Measurements from ENCODE around the gene KIF16B.

KIF16B gene

DNA sequence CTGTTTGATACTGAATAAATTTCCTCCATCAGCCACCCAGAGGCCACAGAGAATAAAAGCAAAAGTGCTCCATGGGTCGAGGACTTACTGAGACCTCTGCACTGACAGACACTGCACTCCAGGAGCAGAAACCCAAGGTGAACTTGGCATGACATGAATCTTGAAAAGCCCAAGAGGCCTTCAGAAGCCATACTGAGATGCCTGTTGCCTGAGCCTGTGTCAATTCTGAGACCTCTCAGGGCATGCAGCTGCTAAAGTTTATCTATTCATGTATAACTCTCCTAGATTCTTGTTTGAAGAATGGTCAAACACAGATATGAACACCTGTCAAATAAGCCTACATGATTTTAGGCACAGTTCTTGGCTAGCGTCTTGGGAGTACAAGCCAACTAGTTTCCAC, 145.7 kb downstream of the KIF16B start:
- DNase-seq: no peak

DNA sequence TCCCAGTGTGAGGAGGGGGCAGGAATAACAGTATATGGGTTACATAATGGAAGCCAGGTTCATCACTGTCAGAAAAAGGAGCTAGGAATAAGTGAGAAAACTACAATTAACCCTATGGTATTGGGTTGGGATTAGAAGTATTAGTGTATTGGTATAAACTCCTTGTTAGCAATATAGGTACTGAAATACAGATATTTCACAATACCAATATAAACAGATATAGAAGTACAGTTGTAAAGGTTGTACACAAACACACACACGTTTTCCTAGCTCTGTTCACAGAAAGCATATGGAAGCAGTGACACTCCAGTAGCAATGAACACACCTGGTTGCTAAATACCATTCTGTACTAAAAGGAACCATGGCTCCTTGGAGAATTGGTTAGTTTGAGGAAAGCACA, 148.5 kb downstream of the KIF16B start:
- DNase-seq: no peak

DNA sequence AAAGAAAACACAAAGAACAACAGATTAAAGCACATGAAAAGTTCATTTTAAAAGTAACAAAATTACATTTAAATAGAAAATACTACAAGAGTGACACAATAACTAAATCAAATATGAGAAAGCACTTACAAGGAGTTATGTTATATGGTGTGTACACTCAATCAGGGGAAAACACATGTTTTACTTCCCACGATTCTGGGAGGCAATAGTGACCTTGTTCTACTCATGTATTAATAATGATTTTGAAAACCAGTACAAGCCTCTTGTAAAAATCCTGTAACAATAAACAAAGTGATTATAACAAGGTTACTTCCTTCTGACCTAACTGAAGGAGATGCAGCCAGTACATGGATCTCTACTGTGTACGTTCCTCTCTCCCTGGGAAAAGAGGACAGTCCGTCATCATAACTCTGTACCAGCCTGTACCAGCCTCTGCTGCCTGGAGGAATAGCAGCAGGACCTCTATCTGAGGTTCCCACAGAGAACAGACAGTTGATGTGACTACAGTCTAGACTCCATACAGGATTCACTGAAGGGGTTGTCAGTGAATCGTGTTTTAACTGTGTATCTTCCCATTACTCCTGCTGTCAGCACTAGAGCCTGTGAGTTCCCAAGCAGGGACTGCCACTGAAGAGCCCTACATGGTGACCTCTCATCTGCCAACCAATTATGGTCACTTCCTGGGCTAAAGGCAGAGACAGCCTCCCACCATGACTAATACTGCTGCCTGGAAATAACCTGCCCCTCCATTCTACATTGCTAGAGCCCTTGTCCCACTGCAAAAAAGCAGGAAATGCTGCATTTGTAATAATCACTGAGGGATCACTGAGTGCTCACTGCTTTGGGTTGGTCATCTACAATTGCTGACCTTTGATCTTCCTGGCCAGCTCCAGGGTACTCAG, 149.7 kb downstream of the KIF16B start:
- DNase-seq: no peak

DNA sequence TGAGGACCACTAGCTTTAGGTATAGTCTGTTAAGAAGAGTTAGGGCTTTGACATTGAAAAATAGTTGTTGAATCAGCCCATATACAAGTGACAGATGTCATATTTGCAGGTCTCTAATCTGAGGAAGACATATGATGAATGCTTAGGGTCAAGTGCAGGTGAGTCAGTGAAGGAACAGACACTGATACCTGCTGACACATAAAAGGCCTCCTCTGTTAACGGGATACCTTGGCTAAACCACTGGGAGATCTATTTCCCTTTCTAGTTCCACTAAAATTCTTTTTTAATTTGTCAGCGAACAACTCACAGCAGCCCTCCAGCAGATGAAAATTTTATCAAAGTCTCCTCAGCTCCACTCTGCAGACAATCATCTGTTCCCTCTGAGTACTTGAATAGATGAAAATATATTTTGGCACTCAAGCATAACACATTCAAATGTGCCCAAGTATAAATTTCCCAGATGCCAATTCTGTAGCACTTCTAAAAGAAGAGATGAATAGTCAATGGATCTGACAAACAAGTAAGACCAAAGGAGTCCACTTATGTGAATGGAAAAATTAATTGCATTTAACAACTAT, 154.0 kb downstream of the KIF16B start:
- no peak for DNase-seq

DNA sequence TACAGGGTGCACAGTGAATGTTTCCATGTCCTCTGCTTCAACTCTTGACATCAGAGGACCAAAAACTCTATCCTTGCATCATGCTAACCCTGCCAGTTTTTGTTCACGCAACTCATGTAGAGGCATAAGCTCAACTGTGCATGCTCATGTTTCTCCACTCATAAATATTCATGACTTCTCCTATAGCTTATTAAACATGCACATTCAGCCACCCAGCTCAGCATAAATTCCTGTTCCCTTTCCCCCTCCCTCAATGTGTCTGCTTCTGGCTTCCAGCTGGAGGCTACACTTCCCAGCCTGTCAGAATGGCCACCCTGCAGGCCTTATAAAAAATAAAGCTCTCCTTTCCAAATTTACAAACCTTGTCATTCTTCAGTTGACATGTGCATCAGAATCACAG, 154.6 kb downstream of the KIF16B start:
- no peak for DNase-seq

DNA sequence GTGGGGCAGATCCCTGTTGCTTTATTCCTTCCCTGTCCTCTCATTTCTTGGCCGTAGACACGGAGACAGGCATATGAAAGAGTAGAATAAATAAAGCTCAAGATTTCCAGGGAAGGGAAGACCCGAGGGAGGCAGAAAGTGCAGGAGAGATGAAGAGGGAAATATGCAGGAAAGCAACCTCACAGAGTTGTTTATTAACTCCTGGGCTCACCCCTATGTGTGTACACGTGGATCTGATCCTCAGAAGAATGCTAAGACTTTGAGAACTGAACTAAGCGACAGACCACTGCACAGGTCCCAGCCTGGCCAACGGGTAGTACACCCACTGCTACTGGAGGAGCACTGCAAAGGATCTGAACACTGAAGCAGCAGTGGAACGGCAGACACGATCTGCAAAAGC, 156.2 kb downstream of the KIF16B start:
- DNase-seq: no peak

DNA sequence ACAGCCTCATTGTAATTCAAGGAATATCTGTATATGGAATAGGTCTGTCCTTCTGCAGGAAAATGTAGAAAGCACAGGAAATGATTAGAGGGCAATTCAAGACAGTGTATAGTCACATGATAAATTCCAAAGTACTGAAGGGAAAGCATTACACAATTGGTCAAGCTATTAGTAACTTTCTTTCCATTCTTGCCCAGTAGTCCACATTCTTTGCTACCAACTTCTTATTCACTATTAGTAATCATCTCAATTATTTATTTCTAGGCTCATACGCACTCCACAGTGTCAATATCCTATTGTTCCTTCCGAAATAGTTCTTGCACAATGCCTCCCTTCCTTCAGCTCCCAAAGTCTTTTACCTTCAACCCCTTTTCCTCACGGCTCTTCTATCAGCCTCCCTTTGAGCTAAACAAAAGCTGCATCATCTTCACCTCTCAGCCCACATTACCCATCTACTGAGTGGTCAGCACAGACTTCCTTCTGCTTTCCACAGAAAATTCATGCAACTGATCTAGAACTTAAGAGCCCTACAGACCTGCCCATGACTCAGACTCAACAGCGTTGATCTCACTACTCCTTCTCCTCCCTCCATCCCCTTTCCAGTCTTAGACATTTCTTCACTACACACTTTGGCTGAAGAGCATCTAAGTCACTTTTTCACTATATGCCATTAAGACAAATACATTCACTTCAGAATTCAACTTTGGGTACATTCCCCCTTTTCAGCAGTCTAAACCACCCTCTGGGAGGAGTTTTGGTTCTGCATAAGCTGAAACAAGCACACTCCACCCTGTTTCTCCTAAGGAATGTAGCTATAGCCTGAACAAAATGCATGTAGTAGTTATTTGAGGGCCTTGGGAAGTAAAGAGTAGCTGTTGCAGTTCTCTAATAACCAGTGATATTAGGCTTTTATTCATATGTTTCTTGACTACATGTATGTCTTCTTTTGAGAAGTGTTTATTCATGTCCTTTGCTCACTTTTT, 157.9 kb downstream of the KIF16B start:
- DNase-seq: no peak

DNA sequence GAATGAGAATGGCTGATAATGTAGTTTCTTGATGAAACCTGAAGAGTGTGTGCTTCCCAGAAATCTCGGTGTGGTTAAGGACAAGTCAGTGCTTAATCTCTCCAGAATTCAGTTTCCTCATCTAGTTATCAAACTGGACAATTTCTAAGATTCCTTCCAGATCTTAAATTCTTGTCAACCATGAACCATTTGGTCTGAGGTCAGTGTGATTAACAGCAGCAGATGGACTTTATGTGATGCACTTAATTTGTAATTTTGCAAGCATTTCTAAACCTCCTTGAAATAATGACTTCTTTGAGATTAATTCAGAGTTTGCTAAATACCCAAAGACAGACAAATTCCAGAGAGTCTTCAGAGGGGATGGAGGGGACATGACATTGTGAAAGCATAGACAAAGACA, 160.3 kb downstream of the KIF16B start:
- no peak for DNase-seq

DNA sequence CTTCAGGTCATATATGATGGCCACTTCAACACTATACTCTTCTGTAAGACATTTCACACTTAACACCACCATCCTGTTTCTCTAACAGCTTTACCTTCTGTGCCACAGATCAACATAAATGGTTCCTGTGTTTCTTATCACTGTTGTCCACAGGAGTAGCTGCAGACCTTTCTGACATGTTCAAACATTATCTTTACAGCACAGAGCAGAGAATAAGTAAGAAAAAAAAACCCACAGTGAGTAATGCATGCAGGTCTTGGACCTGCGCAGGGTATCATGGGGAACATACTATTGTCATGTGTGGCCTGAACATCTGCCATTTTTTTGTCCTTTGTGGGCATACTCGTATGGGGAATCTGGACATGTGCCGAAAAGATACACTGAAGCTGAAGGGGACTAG, 161.9 kb downstream of the KIF16B start:
- no peak for DNase-seq

DNA sequence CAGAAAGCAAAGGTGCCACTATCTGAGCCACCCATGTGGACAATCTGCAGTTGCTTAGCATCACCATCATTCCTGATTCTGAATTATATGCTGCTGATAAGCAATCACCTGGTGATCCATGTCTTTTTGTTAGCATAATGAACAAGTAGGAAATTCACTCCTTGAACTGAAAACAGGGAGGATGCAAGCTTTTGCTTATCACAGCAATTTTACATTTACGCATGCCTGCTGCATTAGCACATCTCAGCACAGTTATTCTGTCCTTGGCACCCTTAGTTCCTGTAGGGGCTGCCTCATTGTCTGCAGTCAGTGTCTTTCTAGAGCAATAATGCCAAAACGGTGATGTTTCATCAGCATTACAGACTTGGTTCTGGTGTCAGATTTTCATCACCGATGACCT, 162.6 kb downstream of the KIF16B start:
- no peak for DNase-seq

DNA sequence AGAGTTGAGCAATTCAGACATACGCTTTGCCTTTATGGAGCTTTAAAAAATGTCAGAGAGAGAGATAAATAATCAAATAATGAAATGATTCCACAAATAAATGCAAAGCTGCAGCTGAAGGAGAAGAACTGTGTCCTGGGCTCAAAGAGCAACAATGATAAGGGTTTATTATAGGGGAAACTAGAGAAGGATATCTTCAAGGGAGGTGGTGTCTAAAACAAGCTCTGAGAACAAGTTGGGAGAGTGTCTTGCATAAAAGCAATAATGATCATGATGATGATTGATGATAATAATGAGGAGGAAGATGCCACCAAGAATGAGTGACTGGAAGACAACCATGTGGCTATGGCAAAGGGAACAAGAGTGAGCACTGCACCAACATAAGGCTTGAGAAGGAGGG, 164.3 kb downstream of the KIF16B start:
- DNase-seq: no peak

DNA sequence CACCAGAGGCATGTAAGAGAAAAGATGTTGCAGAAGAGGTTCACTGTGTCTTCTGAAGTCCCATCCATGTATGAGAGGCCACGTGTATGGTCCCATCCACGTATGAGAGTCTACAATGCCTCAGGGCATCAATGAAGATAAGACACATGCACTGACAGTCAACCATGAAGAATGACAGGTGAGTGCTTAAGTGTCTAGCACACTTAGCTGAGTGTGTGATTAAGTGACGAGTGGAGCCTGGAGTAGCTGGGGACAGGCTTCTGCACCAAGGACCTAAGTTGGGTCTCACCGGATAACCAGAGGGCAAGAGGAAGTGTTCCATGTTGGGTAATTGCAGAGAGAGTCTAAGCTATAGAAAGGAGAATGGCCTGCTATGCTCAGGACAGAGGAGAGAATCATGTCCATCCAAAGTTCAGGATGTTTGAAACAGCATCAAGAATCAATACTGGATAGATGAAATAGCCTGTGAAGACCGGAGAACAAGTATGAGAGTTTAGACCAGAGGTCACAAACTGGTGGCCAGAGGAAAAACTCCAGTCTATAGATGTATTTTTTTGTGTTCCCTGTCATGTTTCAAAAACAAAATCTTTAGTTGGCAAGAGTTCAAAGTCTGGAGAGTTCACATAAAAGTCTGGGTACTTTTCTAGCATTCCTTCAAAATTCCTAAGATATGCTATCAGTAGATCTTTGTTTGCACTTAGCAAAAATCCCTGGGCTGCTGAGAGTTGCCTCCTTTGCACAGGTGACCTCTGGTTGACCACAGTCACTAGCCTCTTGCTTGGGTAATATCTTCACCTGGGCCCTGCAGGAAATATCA, 165.8 kb downstream of the KIF16B start:
- DNase-seq: no peak

DNA sequence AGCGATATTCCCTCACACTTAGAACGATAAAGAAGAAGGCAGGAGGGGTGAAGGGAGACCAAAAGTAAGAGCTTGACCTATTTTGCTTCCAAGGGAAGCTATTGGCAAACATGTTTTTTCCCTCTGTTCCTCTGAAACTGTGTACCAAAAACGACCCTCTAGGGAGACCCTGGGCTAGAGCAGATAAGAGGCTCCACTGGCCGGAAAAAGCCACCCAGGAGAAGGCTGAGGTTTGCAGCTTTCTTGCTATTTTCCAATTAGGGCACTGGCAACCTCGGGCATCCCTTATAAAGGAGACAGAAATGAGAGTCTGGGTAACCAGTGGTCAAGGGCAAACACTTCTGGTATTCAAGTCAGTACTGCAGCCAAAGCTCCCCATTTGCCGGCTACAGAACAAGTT, 168.0 kb downstream of the KIF16B start:
- no peak for DNase-seq

DNA sequence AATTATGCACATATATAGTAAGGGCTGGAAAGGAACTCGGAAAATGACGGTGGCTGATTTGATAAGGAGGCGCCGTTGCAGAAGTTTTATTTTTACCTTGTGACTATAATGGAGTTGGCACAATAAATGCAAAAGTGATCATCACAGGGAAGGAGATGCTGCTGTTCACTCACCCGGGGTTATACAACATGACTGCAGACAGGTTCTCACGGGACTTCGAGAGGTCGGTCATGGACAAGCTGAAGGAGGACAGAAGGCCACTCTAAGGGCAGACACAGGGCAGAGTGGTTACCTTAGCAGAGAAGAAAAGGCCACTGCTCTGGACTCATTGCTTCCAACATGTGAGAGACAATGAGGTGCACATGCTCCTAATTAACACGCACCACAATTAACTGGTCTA, 168.6 kb downstream of the KIF16B start:
- no peak for DNase-seq

DNA sequence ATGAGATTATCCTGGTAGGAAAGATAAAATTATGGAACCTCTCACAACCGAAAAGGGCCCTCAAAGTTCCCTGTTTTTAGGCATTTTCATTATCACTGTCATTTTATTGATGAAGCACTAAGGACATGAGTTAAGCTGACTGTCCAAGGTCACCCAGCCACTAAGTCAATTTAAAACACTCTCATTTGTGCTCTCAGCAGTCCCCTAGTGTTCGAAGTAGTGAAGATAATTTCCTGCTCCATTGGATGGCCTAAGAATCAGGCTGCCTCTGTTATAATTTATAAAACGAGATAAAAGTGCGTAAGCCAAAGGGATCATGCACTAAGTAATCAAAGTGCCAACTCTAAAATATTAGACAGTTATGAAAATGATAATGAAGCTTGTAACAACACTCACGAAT, 169.1 kb downstream of the KIF16B start:
- no peak for DNase-seq

DNA sequence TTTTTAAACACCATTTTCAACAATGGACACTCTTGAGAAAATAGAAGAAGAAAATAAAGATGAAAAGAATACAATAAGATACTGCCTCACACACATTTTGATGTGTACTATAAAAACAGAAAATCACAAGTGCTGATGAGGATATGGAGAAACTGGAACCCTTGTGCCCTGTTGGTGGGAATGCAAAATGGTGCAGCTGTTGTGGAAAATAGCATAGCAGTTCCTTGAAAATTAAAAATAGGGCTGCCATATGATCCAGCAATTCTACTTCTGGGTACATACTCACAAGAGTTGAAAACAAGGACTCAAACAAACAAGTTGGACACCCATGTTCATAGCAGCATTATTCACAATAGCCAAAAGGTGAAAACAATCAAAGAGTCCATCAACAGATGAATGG, 173.0 kb downstream of the KIF16B start:
- DNase-seq: no peak

DNA sequence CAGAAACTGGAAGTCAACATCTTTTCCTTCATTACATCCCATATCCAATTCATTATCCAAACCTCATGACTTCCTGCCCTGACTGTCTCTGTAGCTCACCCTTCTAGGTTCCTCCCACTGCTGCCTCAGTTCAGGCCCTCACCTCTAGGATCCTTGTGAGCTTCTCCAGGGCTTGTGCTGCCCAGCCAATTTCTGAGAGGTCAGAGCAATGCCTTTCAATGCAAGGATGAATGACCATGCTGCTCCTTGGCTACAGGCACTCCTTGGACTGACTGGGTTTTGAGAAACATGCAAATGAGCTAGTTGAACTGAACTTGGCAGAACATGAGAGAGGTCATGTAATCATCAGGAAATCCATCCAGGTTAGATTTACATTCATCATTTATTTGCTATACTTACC, 173.4 kb downstream of the KIF16B start:
- no peak for DNase-seq

DNA sequence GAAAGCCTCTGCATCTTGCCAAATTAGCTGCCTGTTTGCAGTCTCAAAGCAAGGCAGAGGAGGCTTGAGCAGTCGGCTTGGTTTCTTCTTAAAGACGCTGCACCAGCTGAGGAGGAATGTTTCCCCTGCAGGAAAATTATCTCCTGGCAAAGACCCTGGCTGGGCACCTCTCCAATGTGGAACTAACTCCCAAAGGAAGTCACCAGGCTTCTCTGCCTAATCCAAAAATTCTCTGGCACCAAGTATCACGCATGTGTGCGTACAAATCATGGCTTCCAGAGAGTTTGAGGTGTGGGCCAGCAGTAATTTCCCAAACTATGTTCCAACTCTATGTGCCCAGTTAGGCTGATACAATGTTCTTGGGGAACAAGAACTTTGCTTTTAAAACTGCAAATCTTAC, 176.2 kb downstream of the KIF16B start:
- DNase-seq: no peak

DNA sequence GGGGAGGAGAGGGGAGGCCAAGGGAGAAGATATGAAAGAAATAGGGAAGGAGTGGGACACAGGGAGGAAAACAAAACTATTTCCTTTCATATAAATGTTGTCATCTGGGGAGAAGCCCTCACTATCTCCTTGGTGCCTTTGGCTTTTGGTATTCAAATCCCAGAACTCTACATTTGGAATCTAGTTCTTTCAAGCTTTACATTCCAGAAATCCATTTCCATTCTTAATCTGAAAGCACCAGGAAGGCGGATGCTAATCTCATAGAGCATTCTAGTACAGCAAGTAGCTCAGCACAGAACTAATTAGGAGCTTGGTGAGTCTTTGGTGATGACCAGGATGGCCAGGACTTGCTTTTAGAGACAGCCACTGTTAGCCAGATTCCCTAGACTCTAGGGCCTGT, 177.9 kb downstream of the KIF16B start:
- DNase-seq: no peak

DNA sequence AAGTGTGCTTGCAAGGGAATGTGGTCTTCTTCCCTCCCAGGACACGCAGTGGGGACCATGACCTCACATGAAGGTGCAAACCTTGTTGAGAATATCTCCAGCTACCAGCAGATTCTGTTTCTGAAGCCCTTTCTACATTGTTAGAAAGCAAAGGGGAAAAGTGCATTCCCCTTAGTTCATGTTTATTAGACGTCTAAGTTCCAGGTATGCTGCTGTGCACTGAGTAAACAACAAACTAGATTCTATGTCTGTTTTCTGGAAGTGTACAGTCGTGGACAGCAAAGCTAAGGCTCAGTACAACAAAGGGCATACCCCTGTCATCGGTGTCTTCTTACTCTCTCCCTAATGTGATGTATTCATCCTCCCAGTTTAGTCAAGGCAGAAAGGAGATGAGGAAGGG, 178.5 kb downstream of the KIF16B start:
- no peak for DNase-seq

DNA sequence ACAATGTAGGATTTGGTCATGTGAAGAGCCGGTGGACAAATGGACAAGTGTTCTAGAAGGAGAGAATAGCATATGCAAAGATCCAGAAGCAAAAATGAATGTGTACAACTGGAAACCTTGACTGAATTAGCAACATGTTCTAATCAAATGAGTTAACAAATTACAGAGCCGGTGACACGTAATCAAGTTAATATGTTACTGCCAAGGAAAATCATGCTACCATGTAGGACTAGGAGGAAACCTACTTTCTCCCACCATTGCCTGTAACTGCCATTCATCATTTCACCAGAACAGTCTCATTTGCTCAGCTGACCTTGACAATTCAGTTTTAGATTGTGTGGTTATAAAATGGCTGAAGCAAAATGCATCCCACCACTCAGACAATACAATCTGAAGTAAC, 179.4 kb downstream of the KIF16B start:
- DNase-seq: no peak

DNA sequence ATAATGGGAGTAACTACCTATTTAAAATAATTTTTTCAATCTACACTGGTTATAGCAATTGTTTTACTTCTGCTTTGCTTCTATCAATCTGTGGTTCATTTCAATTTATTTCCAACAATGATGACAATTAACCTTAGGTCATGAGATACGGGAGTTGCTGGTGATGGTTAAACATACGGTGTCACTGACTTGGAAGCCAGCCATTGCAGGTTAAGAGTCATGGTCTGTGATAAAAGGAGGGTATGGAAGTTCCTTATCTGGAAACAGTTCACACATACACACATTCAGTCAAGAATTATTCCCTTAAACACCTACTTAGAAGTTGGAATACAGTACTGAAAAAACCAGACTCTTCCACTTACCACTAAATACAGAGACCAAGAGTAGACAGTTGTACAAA, 180.0 kb downstream of the KIF16B start:
- DNase-seq: no peak

DNA sequence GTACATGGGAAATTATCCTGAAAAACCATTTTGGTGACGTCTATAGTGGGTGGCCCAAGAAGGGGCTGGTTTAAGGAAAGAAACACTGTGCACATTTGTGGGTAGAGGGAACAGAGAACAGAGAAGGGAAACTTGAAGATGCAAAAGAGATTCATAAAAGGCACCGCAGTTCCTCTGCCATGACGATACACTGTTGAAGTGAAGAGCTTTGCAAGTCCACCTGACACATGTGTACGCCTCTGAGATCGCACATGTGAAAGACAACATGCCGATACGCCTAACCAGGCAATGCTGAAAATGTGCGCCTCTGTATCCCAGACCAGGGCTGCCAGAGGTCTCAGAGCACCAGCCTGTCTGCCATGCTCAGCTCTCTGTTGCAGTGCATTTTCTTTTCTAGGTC, 180.9 kb downstream of the KIF16B start:
- DNase-seq: no peak

Data from NCI-H226 (cell line).